Measurements from ENCODE around the gene CADM2. TPM values are rescaled to one million over a fixed set of nuclear protein-coding genes. Genes with fewer than 3 reads are reported as not detected.

The CADM2 gene
- total and polyA plus RNA-seq, 9 donors: 1.8 to 4.5 (median 3.5) TPM

- Histone ChIP-seq H3K27ac (ENCODE audit: low read length) (no peak overlapping the region), H3K36me3 (ENCODE audit: control insufficient read depth, insufficient read depth, low read length) (no peaks in the 10 kb centered on the region), H3K9me3 (replicated peaks; ENCODE audit: control insufficient read depth, low read depth, low read length) (no peaks in the 10 kb centered on the region), H3K4me1 (ENCODE audit: control insufficient read depth, insufficient read depth, low read length) (no peaks in the 10 kb centered on the region), H3K27me3 (ENCODE audit: control insufficient read depth, insufficient read depth, low read length) (no peaks in the 10 kb centered on the region), H3K4me3 (ENCODE audit: low read length) (no peak overlapping the region)
- peak; percentile 4 for DNase-seq
- no CpG with 5 or more reads among the region's 3 CpGs for WGBS (ENCODE audit: insufficient coverage)
Measured at GRCh38 chr3:85342915-85343314, 384.1 kb downstream of the CADM2 start.

- no peak for DNase-seq
- 92% methylated on average over 3 of the region's 4 CpGs for WGBS (ENCODE audit: insufficient coverage)
- Histone ChIP-seq H3K9me3 (replicated peaks; ENCODE audit: control insufficient read depth, low read depth, low read length) (no peaks in the 10 kb centered on the region), H3K27me3 (ENCODE audit: control insufficient read depth, insufficient read depth, low read length) (no peaks in the 10 kb centered on the region), H3K4me3 (ENCODE audit: low read length) (no peak overlapping the region), H3K27ac (ENCODE audit: low read length) (no peak overlapping the region), H3K36me3 (ENCODE audit: control insufficient read depth, insufficient read depth, low read length) (no peaks in the 10 kb centered on the region), H3K4me1 (ENCODE audit: control insufficient read depth, insufficient read depth, low read length) (no peaks in the 10 kb centered on the region)
Measured at GRCh38 chr3:85355572-85355971, 396.8 kb downstream of the CADM2 start.

DNA sequence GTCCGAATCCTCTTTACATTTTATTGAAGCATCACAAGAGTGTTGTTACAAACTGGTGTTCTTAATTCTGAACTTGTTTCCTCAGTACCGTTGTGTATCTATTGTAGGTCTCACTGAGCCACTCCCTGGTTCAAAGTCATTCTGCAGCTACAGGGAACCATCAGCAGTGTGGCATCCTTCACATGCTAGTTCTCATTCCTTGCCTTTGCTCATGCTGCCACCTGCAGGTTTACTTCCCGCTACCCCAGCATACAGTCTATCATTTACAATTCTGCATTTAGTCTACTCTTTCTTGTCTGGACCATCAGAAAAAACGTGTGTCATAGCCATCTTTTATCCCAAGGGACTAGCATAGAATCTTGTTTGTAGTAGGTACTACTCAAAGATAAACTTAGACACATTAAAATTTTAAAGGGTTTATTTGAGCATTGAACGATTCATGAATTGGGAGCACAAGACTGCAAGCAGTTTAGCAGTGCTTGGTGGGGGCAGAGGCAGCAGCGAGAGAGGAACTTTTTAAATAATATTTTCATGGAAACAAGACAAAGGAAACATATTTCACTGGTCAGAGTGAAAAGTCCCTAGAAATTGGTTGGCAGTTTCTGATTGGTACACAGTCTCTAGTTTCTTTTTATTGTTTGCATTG, 402.1 kb downstream of the CADM2 start:
- H3K9me3 ChIP-seq (replicated peaks; ENCODE audit: control insufficient read depth, low read depth, low read length): no peaks in the 10 kb centered on the region
- DNase-seq: peak; percentile 44

DNA sequence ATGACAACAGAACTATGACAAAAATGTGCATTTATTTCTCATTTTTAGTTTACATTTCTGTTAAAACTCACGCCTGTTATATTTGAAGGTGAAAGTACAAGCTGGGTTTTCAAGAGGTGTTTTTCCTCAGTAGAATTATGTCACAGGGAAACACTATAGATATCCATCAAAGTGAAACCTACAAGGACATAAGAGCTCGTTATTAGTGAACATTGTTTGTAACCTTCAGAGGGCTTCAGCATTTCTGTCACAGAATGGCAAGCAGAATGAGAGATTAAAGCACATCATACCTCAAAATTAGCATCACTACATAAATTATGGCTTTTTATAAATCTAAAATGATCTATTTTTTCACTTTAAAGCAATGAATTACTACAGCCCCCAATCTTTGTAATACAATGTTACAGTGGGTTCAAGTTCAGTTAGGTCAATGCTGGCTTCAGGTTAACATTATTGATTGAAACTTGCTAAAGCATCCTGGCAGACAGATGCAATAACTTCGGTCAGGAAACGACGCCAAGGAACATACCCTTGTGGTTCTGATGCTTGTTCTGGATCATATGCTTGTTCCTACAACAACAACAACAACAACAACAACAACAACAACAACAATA, 405.6 kb downstream of the CADM2 start:
- no peaks in the 10 kb centered on the region for H3K4me1 ChIP-seq (ENCODE audit: control insufficient read depth, insufficient read depth, low read length)
- WGBS (ENCODE audit: insufficient coverage): no CpG with 5 or more reads among the region's 5 CpGs
- no peaks in the 10 kb centered on the region for H3K27me3 ChIP-seq (ENCODE audit: control insufficient read depth, insufficient read depth, low read length)
- no peaks in the 10 kb centered on the region for H3K9me3 ChIP-seq (replicated peaks; ENCODE audit: control insufficient read depth, low read depth, low read length)
- no peaks in the 10 kb centered on the region for H3K36me3 ChIP-seq (ENCODE audit: control insufficient read depth, insufficient read depth, low read length)
- H3K4me3 ChIP-seq (ENCODE audit: low read length): no peak overlapping the region
- H3K27ac ChIP-seq (ENCODE audit: low read length): no peak overlapping the region
- DNase-seq: no peak

More for the DNA sequence above, 402.1 kb downstream of the CADM2 start:
- Histone ChIP-seq H3K27ac (ENCODE audit: low read length) (no peak overlapping the region), H3K36me3 (ENCODE audit: control insufficient read depth, insufficient read depth, low read length) (no peaks in the 10 kb centered on the region), H3K4me1 (ENCODE audit: control insufficient read depth, insufficient read depth, low read length) (no peaks in the 10 kb centered on the region), H3K27me3 (ENCODE audit: control insufficient read depth, insufficient read depth, low read length) (no peaks in the 10 kb centered on the region), H3K4me3 (ENCODE audit: low read length) (no peak overlapping the region)
- WGBS (ENCODE audit: insufficient coverage): 0% methylated on average over 1 of the region's 6 CpGs

DNA sequence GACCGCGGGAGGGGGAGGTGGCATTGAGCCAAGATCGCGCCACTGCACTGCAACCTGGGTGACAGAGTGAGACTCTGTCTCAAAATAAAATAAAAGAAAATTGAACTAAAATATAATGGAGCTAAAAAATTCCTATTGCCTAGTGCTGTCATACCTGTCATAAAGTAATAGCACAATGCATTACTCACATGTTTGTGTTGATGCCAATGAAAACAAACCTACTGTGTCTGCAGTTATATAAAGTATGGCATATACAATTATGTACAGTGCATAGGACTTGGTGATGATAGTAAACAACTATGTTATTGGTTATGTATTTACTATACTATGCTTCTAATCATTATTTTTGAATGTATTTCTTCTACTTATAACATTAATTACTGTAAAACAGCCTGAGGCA, 411.6 kb downstream of the CADM2 start:
- no peaks in the 10 kb centered on the region for H3K36me3 ChIP-seq (ENCODE audit: control insufficient read depth, insufficient read depth, low read length)
- no peaks in the 10 kb centered on the region for H3K9me3 ChIP-seq (replicated peaks; ENCODE audit: control insufficient read depth, low read depth, low read length)
- H3K4me1 ChIP-seq (ENCODE audit: control insufficient read depth, insufficient read depth, low read length): no peaks in the 10 kb centered on the region
- no peaks in the 10 kb centered on the region for H3K27me3 ChIP-seq (ENCODE audit: control insufficient read depth, insufficient read depth, low read length)
- no CpG with 5 or more reads among the region's 4 CpGs for WGBS (ENCODE audit: insufficient coverage)
- no peak for DNase-seq
- no peak overlapping the region for H3K27ac ChIP-seq (ENCODE audit: low read length)
- H3K4me3 ChIP-seq (ENCODE audit: low read length): no peak overlapping the region

GRCh38 chr3:85376131-85376530, 417.3 kb downstream of the CADM2 start:
- DNase-seq: no peak
- Histone ChIP-seq H3K36me3 (ENCODE audit: control insufficient read depth, insufficient read depth, low read length) (no peaks in the 10 kb centered on the region), H3K27me3 (ENCODE audit: control insufficient read depth, insufficient read depth, low read length) (no peaks in the 10 kb centered on the region), H3K4me3 (ENCODE audit: low read length) (no peak overlapping the region), H3K4me1 (ENCODE audit: control insufficient read depth, insufficient read depth, low read length) (no peaks in the 10 kb centered on the region), H3K9me3 (replicated peaks; ENCODE audit: control insufficient read depth, low read depth, low read length) (no peaks in the 10 kb centered on the region), H3K27ac (ENCODE audit: low read length) (no peak overlapping the region)

DNA sequence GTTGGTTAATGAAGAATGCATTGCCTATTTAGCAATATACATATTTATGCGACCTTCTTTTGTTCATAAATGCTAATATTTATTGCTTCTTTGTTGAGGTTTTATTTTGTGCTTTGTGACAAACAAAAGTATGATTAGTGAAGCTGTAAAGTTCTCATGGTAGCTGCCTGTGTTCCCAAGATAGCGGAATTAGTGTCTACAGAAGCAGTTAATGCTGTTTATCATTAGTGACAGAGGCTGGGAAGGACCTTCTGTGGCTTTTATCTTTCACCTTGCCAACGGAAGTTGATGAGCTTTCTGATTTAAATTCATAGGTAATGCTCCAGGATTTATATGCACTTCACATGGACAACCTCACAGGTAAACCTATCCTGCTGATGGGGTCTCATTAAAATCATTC, 418.3 kb downstream of the CADM2 start:
- no peaks in the 10 kb centered on the region for H3K9me3 ChIP-seq (replicated peaks; ENCODE audit: control insufficient read depth, low read depth, low read length)

GRCh38 chr3:85384372-85384771, 425.6 kb downstream of the CADM2 start:
- 95% methylated on average over 6 of the region's 13 CpGs for WGBS (ENCODE audit: insufficient coverage)
- Histone ChIP-seq H3K9me3 (replicated peaks; ENCODE audit: control insufficient read depth, low read depth, low read length) (no peaks in the 10 kb centered on the region), H3K27me3 (ENCODE audit: control insufficient read depth, insufficient read depth, low read length) (no peaks in the 10 kb centered on the region), H3K27ac (ENCODE audit: low read length) (no peak overlapping the region), H3K36me3 (ENCODE audit: control insufficient read depth, insufficient read depth, low read length) (no peaks in the 10 kb centered on the region), H3K4me3 (ENCODE audit: low read length) (no peak overlapping the region), H3K4me1 (ENCODE audit: control insufficient read depth, insufficient read depth, low read length) (no peaks in the 10 kb centered on the region)
- DNase-seq: no peak

More for the DNA sequence above, 418.3 kb downstream of the CADM2 start:
- no peaks in the 10 kb centered on the region for H3K4me1 ChIP-seq (ENCODE audit: control insufficient read depth, insufficient read depth, low read length)
- DNase-seq: no peak
- no peak overlapping the region for H3K27ac ChIP-seq (ENCODE audit: low read length)
- WGBS (ENCODE audit: insufficient coverage): no CpG with 5 or more reads among the region's 3 CpGs
- no peaks in the 10 kb centered on the region for H3K27me3 ChIP-seq (ENCODE audit: control insufficient read depth, insufficient read depth, low read length)
- no peak overlapping the region for H3K4me3 ChIP-seq (ENCODE audit: low read length)
- no peaks in the 10 kb centered on the region for H3K36me3 ChIP-seq (ENCODE audit: control insufficient read depth, insufficient read depth, low read length)

DNA sequence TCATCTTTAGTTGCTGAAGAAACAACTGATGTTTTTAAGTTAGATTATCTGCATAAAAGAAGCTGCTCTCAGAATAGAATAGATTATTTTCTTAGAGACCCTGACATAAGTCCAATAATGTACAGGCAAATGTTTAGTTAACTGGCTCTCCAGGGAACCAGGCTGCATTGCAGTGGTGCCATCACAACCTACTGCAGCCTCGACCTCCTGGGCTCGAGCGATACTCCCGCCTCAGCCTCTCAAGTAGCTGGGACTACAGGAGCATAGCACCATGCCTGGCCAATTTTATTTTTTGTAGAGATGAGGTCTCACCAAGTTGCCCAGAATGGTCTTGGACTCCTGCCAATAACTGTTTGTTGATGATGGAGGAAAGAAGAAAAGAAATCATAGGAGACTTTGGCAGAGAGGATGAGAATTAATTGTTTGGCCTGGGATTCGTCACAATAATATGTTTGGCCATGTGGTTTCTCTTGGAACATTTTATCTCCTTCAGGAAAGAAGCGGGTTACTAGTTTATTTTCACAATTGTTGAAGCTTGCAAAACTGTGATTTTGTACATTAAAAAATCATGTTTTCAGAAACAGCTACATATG, 429.2 kb downstream of the CADM2 start:
- H3K4me1 ChIP-seq (ENCODE audit: control insufficient read depth, insufficient read depth, low read length): no peaks in the 10 kb centered on the region
- H3K36me3 ChIP-seq (ENCODE audit: control insufficient read depth, insufficient read depth, low read length): no peaks in the 10 kb centered on the region
- no peak overlapping the region for H3K4me3 ChIP-seq (ENCODE audit: low read length)
- H3K9me3 ChIP-seq (replicated peaks; ENCODE audit: control insufficient read depth, low read depth, low read length): no peaks in the 10 kb centered on the region
- H3K27me3 ChIP-seq (ENCODE audit: control insufficient read depth, insufficient read depth, low read length): no peaks in the 10 kb centered on the region
- 61% methylated on average over 4 of the region's 6 CpGs for WGBS (ENCODE audit: insufficient coverage)
- DNase-seq: peak; percentile 5
- H3K27ac ChIP-seq (ENCODE audit: low read length): no peak overlapping the region

- no CpG with 5 or more reads among the region's 1 CpG for WGBS (ENCODE audit: insufficient coverage)
Measured at GRCh38 chr3:85394424-85394823, 435.6 kb downstream of the CADM2 start.

More at GRCh38 chr3:85394424-85394823, 435.6 kb downstream of the CADM2 start:
- H3K27me3 ChIP-seq (ENCODE audit: control insufficient read depth, insufficient read depth, low read length): no peaks in the 10 kb centered on the region
- H3K27ac ChIP-seq (ENCODE audit: low read length): no peak overlapping the region
- H3K36me3 ChIP-seq (ENCODE audit: control insufficient read depth, insufficient read depth, low read length): no peaks in the 10 kb centered on the region
- no peaks in the 10 kb centered on the region for H3K4me1 ChIP-seq (ENCODE audit: control insufficient read depth, insufficient read depth, low read length)
- no peak overlapping the region for H3K4me3 ChIP-seq (ENCODE audit: low read length)
- DNase-seq: no peak
- no peaks in the 10 kb centered on the region for H3K9me3 ChIP-seq (replicated peaks; ENCODE audit: control insufficient read depth, low read depth, low read length)

All from muscle of leg (tissue), 11 donors.